Cortex of kidney (tissue), 1 donor: ENCODE measurements around the gene CDKL5.
"Not testable (repeated sequence)": the region's sequence is repeated elsewhere in the genome, so short reads cannot be mapped to it uniquely, and the experiment has no call there.

Experiments
- DNase-seq: peaks from one replicate; lab custom pipeline; 2025; lab: John Stamatoyannopoulos, UW

The CDKL5 gene

GRCh38 chrX:18575744-18576143, 150.3 kb downstream of the CDKL5 start:
- no peak for DNase-seq

GRCh38 chrX:18577400-18577799, 152.0 kb downstream of the CDKL5 start:
- DNase-seq: no peak

GRCh38 chrX:18578546-18578945, 153.1 kb downstream of the CDKL5 start:
- no peak for DNase-seq

- DNase-seq: no peak
Measured at GRCh38 chrX:18579495-18579894, 154.1 kb downstream of the CDKL5 start.

- DNase-seq: no peak
Measured at GRCh38 chrX:18582910-18583493, 157.6 kb downstream of the CDKL5 start.

GRCh38 chrX:18589292-18589691, 163.9 kb downstream of the CDKL5 start:
- DNase-seq: not testable (repeated sequence)

GRCh38 chrX:18591834-18592233, 166.4 kb downstream of the CDKL5 start:
- no peak for DNase-seq

- DNase-seq: no peak
Measured at GRCh38 chrX:18594079-18594478, 168.7 kb downstream of the CDKL5 start.

GRCh38 chrX:18596096-18596495, 170.7 kb downstream of the CDKL5 start:
- no peak for DNase-seq

GRCh38 chrX:18598413-18598812, 173.0 kb downstream of the CDKL5 start:
- DNase-seq: no peak

GRCh38 chrX:18607966-18608365, 182.6 kb downstream of the CDKL5 start:
- no peak for DNase-seq

- DNase-seq: no peak
Measured at GRCh38 chrX:18613930-18614639, 188.7 kb downstream of the CDKL5 start.

GRCh38 chrX:18616688-18617406, 191.4 kb downstream of the CDKL5 start:
- DNase-seq: no peak

GRCh38 chrX:18617407-18617750, 192.0 kb downstream of the CDKL5 start:
- no peak for DNase-seq

- no peak for DNase-seq
Measured at GRCh38 chrX:18619288-18619687, 193.9 kb downstream of the CDKL5 start.

- DNase-seq: no peak
Measured at GRCh38 chrX:18620349-18620748, 194.9 kb downstream of the CDKL5 start.

- DNase-seq: no peak
Measured at GRCh38 chrX:18624599-18624998, 199.2 kb downstream of the CDKL5 start.

- no peak for DNase-seq
Measured at GRCh38 chrX:18630934-18631333, 205.5 kb downstream of the CDKL5 start.

GRCh38 chrX:18638398-18638797, 213.0 kb downstream of the CDKL5 start:
- no peak for DNase-seq

GRCh38 chrX:18639280-18639679, 213.9 kb downstream of the CDKL5 start:
- no peak for DNase-seq

GRCh38 chrX:18640686-18641085, 215.3 kb downstream of the CDKL5 start:
- DNase-seq: no peak

GRCh38 chrX:18643243-18643642, 217.8 kb downstream of the CDKL5 start:
- no peak for DNase-seq

- DNase-seq: no peak
Measured at GRCh38 chrX:18643853-18644252, 218.4 kb downstream of the CDKL5 start.
